Myocyte (in vitro differentiated cells): ENCODE data around the gene RPL39. TPM values are rescaled to one million over a fixed set of nuclear protein-coding genes. Genes with fewer than 3 reads are reported as not detected.
"Not testable (repeated sequence)": the region's sequence is repeated elsewhere in the genome, so short reads cannot be mapped to it uniquely, and the experiment has no call there.

Source experiments
- DNase-seq: peaks from one replicate; pipeline ENCODE4 v3.0.0-alpha.2; 2012; ENCODE audit warnings: low read depth
- polyA plus RNA-seq: library from polyadenylated mRNA; unstranded; fragments of >200 nt; gene quantifications from one replicate; pipeline ENCODE4 v1.2.1, GENCODE V29; 2012; ENCODE audit warnings: missing spikeins
- total RNA-seq: library from RNA; depleted of rRNA; stranded (reverse); fragments of >200 nt; gene quantifications from 2 replicates; pipeline ENCODE4 v1.2.3, GENCODE V29; 2014

RPL39 gene
- 4,489 and 7,031 TPM in 2 replicates for total RNA-seq
- 1,918 TPM for polyA plus RNA-seq

- peak; percentile 87 for DNase-seq
These were observed at the start of gene RPL39 for GRCh38 chrX:119791437-119792231. TSS of gene RPL39 (minus strand) at chrX:119791630. CDS start at chrX:119791576, 54 bp downstream.

- DNase-seq, result no peak
These were observed 42.5 kb upstream of the RPL39 start for GRCh38 chrX:119833905-119834304.

GRCh38 chrX:119828446-119828845 lies 37.0 kb upstream of the RPL39 start:
- DNase-seq, result no peak

GRCh38 chrX:119826399-119826959 lies 35.0 kb upstream of the RPL39 start:
- no peak for DNase-seq

DNA sequence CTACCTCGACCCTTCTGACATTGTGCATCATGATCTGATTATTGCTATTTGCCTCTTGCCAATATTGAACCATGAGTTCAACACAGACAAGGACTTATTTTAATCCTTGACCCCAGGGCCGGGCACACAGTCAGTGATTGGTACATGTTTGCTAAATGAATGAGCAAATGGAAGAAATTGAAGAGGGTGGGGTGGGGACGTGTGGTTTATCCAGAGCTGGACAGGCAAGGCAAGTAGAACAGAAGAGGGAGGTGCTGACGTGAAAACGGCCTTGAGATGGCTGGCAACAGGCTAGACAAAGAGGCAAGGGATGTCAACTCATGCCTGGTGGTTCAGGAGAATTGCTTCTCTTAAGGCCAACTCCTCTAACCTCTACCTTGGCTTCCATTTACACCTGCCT lies 32.8 kb upstream of the RPL39 start:
- DNase-seq, result not testable (repeated sequence)

DNA sequence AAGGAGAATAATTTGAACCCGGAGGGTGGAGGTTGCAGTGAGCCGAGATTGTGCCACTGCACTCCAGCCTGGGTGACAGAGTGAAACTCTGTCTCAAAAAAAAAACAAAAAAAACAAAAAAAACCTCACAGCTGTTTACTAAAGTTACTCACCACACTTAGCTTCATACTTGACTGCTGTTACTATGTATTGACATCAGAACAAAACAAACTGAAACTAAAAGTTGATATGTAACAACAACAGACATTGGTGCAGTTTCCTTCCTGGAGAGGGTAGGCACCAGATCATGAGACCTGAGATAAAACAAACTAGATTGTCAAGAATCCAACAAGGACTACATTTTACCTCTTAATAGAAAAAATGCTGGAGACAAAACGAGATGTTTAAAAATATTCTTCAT lies 30.3 kb upstream of the RPL39 start:
- DNase-seq, result peak; percentile 42

GRCh38 chrX:119817130-119817690 lies 25.8 kb upstream of the RPL39 start:
- DNase-seq, result no peak

DNA sequence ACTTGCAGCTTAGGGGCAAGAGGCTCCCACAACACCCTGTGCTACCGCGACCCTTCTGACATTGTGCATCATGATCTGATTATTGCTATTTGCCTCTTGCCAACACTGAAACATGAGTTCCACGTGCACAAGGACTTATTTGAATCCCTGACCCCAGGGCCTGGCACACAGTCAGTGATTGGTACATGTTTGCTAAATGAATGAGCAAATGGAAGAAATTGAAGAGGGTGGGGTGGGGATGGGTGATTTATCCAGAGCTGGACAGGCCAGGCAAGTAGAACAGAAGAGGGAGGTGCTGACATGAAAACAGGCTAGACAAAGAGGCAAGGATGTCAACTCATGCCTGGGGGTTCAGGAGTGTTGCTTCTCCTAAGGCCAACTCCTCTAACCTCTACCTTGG lies 24.9 kb upstream of the RPL39 start:
- DNase-seq, result no peak

GRCh38 chrX:119809185-119809666 lies 17.8 kb upstream of the RPL39 start:
- DNase-seq, result no peak

GRCh38 chrX:119808461-119808860 lies 17.0 kb upstream of the RPL39 start:
- not testable (repeated sequence) for DNase-seq

- DNase-seq, result no peak
These were observed 11.1 kb upstream of the RPL39 start for GRCh38 chrX:119802546-119802945.

DNA sequence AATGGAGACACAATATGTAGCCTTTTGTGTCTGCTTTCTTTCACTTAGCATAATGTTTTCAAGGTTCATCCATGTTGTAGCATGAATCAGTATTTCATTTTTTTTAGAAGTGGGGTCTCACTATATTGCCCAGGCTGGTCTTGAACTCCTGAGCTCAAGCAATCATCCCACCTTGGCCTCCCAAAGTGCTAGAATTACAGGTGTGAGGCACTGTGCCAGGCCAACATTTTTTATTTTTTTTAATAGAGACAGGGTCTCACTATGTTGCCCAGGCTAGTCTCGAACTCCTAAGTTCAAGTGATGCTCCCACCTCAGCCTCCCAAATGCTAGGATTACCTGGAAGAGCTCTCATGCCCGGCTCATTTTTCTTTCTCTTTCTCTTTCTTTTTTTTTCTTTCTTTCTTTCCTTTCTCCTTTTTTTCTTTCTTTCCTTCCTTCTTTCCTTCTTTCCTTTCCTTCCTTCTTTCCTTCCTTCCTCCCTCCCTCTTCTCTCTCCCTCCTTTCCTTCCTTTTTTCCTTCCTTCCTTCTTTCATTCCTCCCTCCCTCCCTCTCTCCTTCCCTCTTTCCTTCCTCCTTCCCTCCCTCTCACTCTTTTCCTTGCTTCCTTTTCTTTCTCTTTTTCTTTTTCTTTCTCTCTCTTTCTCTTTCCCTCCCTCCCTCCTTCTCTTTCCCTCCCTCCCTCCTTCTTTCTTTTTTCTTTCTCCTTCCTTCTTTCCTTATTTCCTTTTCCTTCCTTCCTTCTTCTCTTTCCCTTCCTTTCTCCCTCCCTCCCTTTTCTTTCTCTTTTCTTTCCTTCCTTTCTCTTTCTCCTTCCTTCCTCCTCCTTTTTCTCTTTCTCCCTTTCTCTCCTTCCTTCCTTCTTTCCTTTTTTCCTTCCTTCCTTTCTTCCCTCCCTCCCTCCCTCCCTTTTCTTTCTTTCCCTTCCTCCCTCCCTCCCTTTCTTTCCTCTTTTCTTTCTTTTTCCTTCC lies 10.1 kb upstream of the RPL39 start:
- no peak for DNase-seq

GRCh38 chrX:119790977-119791436 lies 423 bp downstream of the RPL39 start:
- DNase-seq, result peak; percentile 46

DNA sequence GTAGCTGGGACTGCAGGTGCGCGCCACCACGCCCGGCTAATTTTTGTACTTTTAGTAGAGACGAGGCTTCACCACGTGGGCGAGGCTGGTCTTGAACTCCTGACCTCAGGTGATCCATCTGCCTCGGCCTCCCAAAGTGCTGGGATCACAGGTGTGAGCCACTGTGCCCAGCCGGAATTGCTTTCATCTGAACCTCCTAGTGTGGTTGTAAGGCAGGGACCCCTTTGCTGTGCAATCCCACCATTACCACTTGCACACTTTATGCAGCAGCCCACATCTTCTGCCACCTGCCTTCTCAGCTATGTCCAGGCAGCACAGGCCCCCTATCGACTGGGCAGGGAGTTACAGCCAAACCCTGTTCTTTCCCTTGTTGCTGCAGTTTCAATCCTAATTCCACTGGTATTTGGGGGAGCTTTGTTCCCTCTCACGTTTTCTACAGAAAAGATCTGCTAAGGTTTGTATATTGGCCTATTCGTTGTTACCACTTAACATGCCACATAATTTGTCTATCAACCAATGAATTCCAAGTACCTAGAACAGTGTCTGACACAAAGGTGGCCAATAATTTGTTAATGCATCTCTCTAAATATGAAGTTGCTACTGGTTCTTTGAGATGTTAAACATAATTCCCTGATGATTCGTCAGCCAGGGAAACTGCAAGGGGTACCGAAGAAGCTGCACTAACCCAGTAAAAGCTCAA lies 6.5 kb downstream of the RPL39 start:
- peak; percentile 27 for DNase-seq

GRCh38 chrX:119783026-119783425 lies 8.4 kb downstream of the RPL39 start:
- no peak for DNase-seq

DNA sequence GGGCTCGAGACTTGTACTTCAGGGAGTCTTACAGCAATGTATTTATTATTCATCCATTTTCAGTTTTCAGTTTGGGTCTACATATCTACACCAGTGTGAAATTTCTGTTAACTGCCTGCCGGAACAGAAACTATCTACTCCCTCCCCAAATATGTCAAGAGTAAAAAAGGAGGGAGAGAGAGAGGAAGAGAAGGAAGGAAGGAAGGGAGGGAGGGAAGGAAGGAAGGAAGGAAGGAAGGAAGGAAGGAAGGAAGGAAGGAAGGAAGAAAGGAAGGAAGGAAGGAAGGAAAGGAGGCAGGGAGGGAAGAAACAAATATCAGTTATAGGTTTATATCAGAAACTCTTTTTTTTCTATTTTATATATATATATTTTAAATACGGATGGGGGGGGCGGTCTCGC lies 12.6 kb downstream of the RPL39 start:
- DNase-seq, result no peak

- DNase-seq, result no peak
These were observed 15.8 kb downstream of the RPL39 start for GRCh38 chrX:119775517-119776238.

DNA sequence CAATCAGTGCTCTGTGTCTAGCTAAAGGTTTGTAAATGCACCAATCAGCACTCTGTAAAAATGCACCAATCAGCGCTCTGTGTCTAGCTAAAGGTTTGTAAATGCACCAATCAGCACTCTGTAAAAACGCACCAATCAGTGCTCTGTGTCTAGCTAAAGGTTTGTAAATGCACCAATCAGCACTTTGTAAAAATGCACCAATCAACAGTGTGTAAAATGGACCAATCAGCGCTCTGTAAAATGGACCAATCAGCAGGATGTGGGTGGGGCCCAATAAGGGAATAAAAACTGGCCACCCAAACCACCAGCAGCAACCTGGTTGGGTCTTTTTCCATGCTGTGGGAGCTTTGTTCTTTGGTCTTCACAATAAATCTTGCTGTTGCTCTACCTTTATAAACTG lies 22.0 kb downstream of the RPL39 start:
- DNase-seq, result not testable (repeated sequence)

GRCh38 chrX:119768436-119768835 lies 23.0 kb downstream of the RPL39 start:
- DNase-seq, result peak; percentile 19
